H1 (cell line): Measurements from ENCODE around the gene COX5A.

Experiments used
- ASH2L ChIP-seq: fragments of 200-600, 300-600 bp; sonication (generic); IDR thresholded peaks from one replicate; pipeline ENCODE4 v1.7.1; 2017; ENCODE audit warnings: low read length
- BACH1 ChIP-seq: IDR thresholded peaks from 2 replicates; pipeline ENCODE4 v1.6.1; 2012; ENCODE audit warnings: low read length, improper control_type of control experiment
- GABPA ChIP-seq: IDR thresholded peaks from 2 replicates; pipeline ENCODE4 v1.6.1; 2011; ENCODE audit warnings: mild to moderate bottlenecking, low read length, moderate library complexity, borderline replicate concordance; ENCODE audit not compliant: insufficient read depth
- RAD21 ChIP-seq, 2 experiments: IDR thresholded peaks in 1 of 2; conservative IDR thresholded peaks in 1 of 2; 2 replicates each; pipeline ENCODE4 v1.6.1; 2011; ENCODE audit warnings: low read depth in 2 of 2, low read length in 2 of 2, improper control_type of control experiment in 1 of 2, inconsistent platforms in 1 of 2, mild to moderate bottlenecking in 1 of 2, moderate library complexity in 1 of 2
- RBBP5 ChIP-seq: IDR thresholded peaks from 2 replicates; pipeline ENCODE4 v1.7.1; 2012; ENCODE audit warnings: low read depth, mild to moderate bottlenecking, inconsistent platforms, low read length, moderate library complexity, borderline replicate concordance
- RFX5 ChIP-seq: IDR thresholded peaks from 2 replicates; pipeline ENCODE4 v1.6.1; 2011; ENCODE audit warnings: low read depth, low read length, improper control_type of control experiment, borderline replicate concordance
- TF ChIP-seq, protein P1 (sequence below), 3 experiments: IDR thresholded peaks; 1 replicate in 2 of 3; 2 replicates in 1 of 3; pipeline versions ENCODE4 v1.5.1 to v1.6.1; 2011; ENCODE audit warnings: low read length in 3 of 3, mild to moderate bottlenecking in 3 of 3, inconsistent platforms in 2 of 3, low read depth in 1 of 3, moderate library complexity in 1 of 3; ENCODE audit not compliant: insufficient read depth in 1 of 3; ENCODE audit errors: control extremely low read depth in 1 of 3
- TF ChIP-seq, protein P2 (sequence below): IDR thresholded peaks from 2 replicates; pipeline ENCODE4 v1.6.1; 2012; ENCODE audit warnings: low read length, inconsistent platforms

DNA sequence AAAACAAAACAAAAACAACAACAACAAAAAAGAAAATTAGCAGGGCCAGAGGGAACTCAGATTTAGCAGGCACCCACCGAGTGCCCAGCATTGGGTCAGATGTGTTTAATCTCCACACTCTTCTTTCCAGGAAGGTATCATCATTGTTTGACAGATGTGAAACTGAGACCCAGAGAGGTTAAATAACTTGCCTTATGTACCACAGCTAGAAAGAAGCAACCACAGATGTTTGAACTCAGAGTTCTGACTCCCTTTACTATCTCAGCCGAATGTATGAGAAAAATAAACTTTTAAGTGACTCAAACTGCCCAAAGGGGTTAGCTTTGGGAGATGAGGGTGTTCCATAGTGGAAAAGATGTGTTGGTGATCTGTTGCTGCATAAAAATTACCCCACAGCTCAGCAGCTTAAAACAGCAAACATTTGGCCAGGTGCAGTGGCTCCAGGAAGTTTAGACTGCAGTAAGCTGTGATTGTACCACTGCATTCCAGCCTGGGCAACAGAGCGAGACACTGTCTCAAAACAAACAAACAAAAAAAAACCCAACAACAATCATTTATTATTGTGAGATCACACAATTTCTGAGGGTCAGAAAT is 23.2 kb upstream of the COX5A start:
- TF ChIP-seq GABPA (no peak), RFX5 (no peak), ASH2L (no peak), RAD21 (IDR thresholded peaks at IDR 0.05 in 1 of 2, conservative IDR thresholded peaks at IDR 0.05 in 1 of 2; ENCODE audit: low read depth in 2 of 2, low read length in 2 of 2) (no peak), RBBP5 (no peak), BACH1 (no peak)
- TF ChIP-seq, protein P1, sequence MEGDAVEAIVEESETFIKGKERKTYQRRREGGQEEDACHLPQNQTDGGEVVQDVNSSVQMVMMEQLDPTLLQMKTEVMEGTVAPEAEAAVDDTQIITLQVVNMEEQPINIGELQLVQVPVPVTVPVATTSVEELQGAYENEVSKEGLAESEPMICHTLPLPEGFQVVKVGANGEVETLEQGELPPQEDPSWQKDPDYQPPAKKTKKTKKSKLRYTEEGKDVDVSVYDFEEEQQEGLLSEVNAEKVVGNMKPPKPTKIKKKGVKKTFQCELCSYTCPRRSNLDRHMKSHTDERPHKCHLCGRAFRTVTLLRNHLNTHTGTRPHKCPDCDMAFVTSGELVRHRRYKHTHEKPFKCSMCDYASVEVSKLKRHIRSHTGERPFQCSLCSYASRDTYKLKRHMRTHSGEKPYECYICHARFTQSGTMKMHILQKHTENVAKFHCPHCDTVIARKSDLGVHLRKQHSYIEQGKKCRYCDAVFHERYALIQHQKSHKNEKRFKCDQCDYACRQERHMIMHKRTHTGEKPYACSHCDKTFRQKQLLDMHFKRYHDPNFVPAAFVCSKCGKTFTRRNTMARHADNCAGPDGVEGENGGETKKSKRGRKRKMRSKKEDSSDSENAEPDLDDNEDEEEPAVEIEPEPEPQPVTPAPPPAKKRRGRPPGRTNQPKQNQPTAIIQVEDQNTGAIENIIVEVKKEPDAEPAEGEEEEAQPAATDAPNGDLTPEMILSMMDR (IDR thresholded peaks at IDR 0.05; ENCODE audit: control extremely low read depth in 1 of 3, insufficient read depth in 1 of 3, low read depth in 1 of 3, low read length in 3 of 3) = no peak
- TF ChIP-seq, protein P2, sequence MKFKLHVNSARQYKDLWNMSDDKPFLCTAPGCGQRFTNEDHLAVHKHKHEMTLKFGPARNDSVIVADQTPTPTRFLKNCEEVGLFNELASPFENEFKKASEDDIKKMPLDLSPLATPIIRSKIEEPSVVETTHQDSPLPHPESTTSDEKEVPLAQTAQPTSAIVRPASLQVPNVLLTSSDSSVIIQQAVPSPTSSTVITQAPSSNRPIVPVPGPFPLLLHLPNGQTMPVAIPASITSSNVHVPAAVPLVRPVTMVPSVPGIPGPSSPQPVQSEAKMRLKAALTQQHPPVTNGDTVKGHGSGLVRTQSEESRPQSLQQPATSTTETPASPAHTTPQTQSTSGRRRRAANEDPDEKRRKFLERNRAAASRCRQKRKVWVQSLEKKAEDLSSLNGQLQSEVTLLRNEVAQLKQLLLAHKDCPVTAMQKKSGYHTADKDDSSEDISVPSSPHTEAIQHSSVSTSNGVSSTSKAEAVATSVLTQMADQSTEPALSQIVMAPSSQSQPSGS = no peak
